Karpas-422 (cell line): ENCODE data around the gene UBE2R2. TPM values are rescaled to one million over a fixed set of nuclear protein-coding genes. Genes with fewer than 3 reads are reported as not detected.
A peak's percentile ranks its signal among the peaks of the same experiment; 100 is the strongest.
"Not testable (repeated sequence)": the region's sequence is repeated elsewhere in the genome, so short reads cannot be mapped to it uniquely, and the experiment has no call there.

Experiments used
- DNase-seq: peaks from one replicate; pipeline ENCODE4 v3.0.0-alpha.2; 2015
- H2AFZ ChIP-seq: fragments of 200-600 bp; sonication (generic); 2 replicates; pipeline ENCODE4 v1.6.1; 2014; ENCODE audit warnings: antibody characterized with exemption, low read length, mixed read lengths
- H3K27ac ChIP-seq: fragments of 200-600 bp; sonication (generic); 2 replicates; pipeline ENCODE4 v1.5.1; 2014; ENCODE audit warnings: mild to moderate bottlenecking, low read length, moderate library complexity
- H3K27me3 ChIP-seq: fragments of 200-600 bp; sonication (generic); 2 replicates; pipeline ENCODE4 v1.6.1; 2014; ENCODE audit warnings: low read length, mixed read lengths
- H3K36me3 ChIP-seq: fragments of 200-600 bp; sonication (generic); 2 replicates; pipeline ENCODE4 v1.6.1; 2014; ENCODE audit warnings: low read length, mixed read lengths; ENCODE audit not compliant: insufficient read depth
- H3K4me1 ChIP-seq: fragments of 200-600 bp; sonication (generic); 2 replicates; pipeline ENCODE4 v1.6.1; 2014; ENCODE audit warnings: mild to moderate bottlenecking, low read length, mixed read lengths
- H3K4me2 ChIP-seq: fragments of 200-600 bp; sonication (generic); 2 replicates; pipeline ENCODE4 v1.6.1; 2014; ENCODE audit warnings: low read length, low read depth, mild to moderate bottlenecking; ENCODE audit not compliant: poor library complexity, severe bottlenecking
- H3K4me3 ChIP-seq: fragments of 200-600 bp; sonication (generic); 2 replicates; pipeline ENCODE4 v1.5.1; 2014; ENCODE audit warnings: mild to moderate bottlenecking, antibody characterized with exemption, low read length, mixed read lengths
- H3K79me2 ChIP-seq: fragments of 200-600 bp; sonication (generic); 2 replicates; pipeline ENCODE4 v1.6.1; 2014; ENCODE audit warnings: mild to moderate bottlenecking, low read length, mixed read lengths
- H3K9ac ChIP-seq: fragments of 200-600 bp; sonication (generic); 2 replicates; pipeline ENCODE4 v1.6.0; 2014; ENCODE audit warnings: low read length
- H3K9me2 ChIP-seq: fragments of 200-600 bp; sonication (generic), shearing (Covaris generic); replicated peaks from 2 replicates; pipeline ENCODE4 v1.6.0; 2014; ENCODE audit warnings: mild to moderate bottlenecking, low read length, moderate library complexity; ENCODE audit not compliant: insufficient read depth
- H3K9me3 ChIP-seq: fragments of 300-700, 200-600 bp; sonication (generic); 2 replicates; pipeline ENCODE4 v1.6.1; 2014; ENCODE audit warnings: low read length, mixed read lengths
- H4K20me1 ChIP-seq: fragments of 200-600 bp; sonication (generic); 2 replicates; pipeline ENCODE4 v1.6.1; 2014; ENCODE audit warnings: mild to moderate bottlenecking, antibody characterized with exemption, low read length, low read depth; ENCODE audit not compliant: insufficient read depth
- total RNA-seq: library from RNA; depleted of rRNA; stranded (reverse); fragments of >200 nt; shearing (Covaris generic); gene quantifications from 2 replicates; pipeline ENCODE4 v1.2.3, GENCODE V29; 2014; ENCODE audit warnings: low replicate concordance; rRNA removed

UBE2R2 gene, protein sequence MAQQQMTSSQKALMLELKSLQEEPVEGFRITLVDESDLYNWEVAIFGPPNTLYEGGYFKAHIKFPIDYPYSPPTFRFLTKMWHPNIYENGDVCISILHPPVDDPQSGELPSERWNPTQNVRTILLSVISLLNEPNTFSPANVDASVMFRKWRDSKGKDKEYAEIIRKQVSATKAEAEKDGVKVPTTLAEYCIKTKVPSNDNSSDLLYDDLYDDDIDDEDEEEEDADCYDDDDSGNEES
- 21.7 and 34.0 TPM in 2 replicates for total RNA-seq

DNA sequence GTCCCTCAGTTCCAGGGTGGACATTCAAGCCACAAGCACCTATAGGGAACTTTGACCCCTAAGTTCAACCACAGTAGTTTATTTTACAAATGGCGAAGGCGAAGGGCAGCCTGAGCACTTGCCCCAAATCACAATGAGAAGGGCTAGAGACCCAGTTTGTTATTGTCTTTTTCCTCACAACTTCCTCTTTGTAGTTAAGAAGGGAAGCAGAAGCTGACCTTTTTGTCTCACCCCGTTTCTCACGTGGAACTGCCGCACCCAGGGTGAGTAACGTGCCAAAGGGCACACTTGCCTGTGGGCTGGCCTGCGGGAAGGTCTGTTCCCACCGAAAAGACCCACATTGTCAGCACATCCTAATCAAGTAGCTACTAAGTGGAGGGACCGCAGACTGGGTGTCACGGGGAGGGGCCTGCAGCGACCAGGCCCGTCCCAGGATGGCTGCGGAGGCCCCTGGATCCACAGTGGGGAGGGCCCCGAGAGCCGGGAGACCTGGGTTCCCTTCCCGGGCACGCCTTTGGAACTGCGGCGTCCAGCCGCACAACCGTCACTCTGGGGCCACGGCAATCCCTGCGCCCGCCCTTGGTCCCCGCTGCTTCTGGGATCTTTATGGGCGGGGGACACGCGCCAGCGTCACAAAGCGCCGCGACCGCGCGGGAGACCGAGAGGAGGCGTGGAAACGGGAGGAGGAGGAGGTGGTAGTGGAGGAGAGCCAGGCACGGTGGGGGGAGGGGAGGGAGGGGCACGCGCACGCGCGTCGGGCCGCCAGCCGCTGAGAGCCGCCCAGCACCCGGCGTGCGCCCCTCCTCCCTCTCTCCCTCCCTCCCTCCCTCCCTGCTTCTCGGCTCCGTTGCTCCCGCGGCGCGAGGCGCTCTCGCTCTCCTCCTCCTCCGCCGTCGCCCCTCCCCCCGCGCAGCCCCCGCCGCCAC lies at the start of gene UBE2R2:
TSS of gene UBE2R2 (plus strand) at position 834 of the 926 bp plus-strand sequence. CDS start 598 bp downstream, outside the sequence.
- peak within 1 kb of the TSS; percentile 98 for H3K9ac ChIP-seq
- H3K4me1 ChIP-seq, result peaks cover 45% of the 10 kb centered on the region
- peaks cover 17% of the 10 kb centered on the region; the same call in 1 of the 2 replicates for H4K20me1 ChIP-seq
- H2AFZ ChIP-seq, result peak within 1 kb of the TSS; percentile 64; the same call in 1 of the 2 replicates
- peak within 1 kb of the TSS; percentile 92 for H3K4me2 ChIP-seq
- H3K79me2 ChIP-seq, result peaks cover 44% of the 10 kb centered on the region
- no peaks in the 10 kb centered on the region for H3K27me3 ChIP-seq
- DNase-seq, result peak; percentile 97
- H3K36me3 ChIP-seq, result no peaks in the 10 kb centered on the region; the same call in 1 of the 2 replicates
- H3K9me2 ChIP-seq, result no peaks in the 10 kb centered on the region
- H3K27ac ChIP-seq, result peak within 1 kb of the TSS; percentile 82
- no peaks in the 10 kb centered on the region for H3K9me3 ChIP-seq
- H3K4me3 ChIP-seq, result peak within 1 kb of the TSS; percentile 97

- H3K9ac ChIP-seq, H3K9me2 ChIP-seq, H3K4me1 ChIP-seq, H3K27me3 ChIP-seq, H3K9me3 ChIP-seq, DNase-seq, H3K36me3 ChIP-seq, H4K20me1 ChIP-seq, H3K79me2 ChIP-seq, H2AFZ ChIP-seq, H3K4me3 ChIP-seq, H3K4me2 ChIP-seq, H3K27ac ChIP-seq: not testable (repeated sequence)
These were observed 46.6 kb upstream of the UBE2R2 start for GRCh38 chr9:33770156-33770880.

- not testable (repeated sequence) for H3K9me2 ChIP-seq, H3K36me3 ChIP-seq, H3K9ac ChIP-seq, DNase-seq, H3K4me3 ChIP-seq, H3K79me2 ChIP-seq, H3K4me2 ChIP-seq, H3K4me1 ChIP-seq, H3K9me3 ChIP-seq, H2AFZ ChIP-seq, H3K27me3 ChIP-seq, H4K20me1 ChIP-seq, H3K27ac ChIP-seq
These were observed 43.8 kb upstream of the UBE2R2 start for GRCh38 chr9:33773135-33773534.

- not testable (repeated sequence) for H3K4me3 ChIP-seq, H3K4me1 ChIP-seq, H3K9ac ChIP-seq, H2AFZ ChIP-seq, H3K36me3 ChIP-seq, H3K9me3 ChIP-seq, H3K27ac ChIP-seq, H3K79me2 ChIP-seq, H4K20me1 ChIP-seq, H3K4me2 ChIP-seq, H3K27me3 ChIP-seq, H3K9me2 ChIP-seq, DNase-seq
These were observed 42.8 kb upstream of the UBE2R2 start for GRCh38 chr9:33774074-33774659.

DNA sequence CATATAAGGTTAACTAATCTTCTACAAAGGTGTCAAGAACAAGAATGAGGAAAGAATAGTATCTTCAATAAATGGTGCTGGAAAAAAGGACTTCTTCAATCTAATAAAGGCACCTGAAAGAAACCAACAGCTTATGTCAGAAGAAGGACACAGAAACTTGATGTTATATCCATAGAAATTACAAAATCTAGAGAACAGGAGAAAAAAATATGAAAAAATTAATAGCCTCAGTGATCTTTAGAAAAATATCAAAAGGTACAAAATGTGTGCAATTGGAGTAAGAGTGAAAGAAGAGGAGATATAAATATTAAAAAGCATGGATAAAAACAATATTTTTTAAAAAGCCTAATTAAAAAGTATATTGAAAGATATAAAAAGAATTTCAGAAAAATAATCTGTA lies 40.4 kb upstream of the UBE2R2 start:
- H3K4me3 ChIP-seq, result no peak overlapping the region
- H2AFZ ChIP-seq, result no peak overlapping the region
- H3K36me3 ChIP-seq, result no peaks in the 10 kb centered on the region
- no peaks in the 10 kb centered on the region for H3K79me2 ChIP-seq
- no peaks in the 10 kb centered on the region for H3K27me3 ChIP-seq
- no peaks in the 10 kb centered on the region for H4K20me1 ChIP-seq
- H3K9ac ChIP-seq, result no peak overlapping the region
- no peaks in the 10 kb centered on the region for H3K9me3 ChIP-seq
- no peak overlapping the region for H3K27ac ChIP-seq
- H3K4me1 ChIP-seq, result peaks cover 4% of the 10 kb centered on the region; the same call in 1 of the 2 replicates
- no peak for DNase-seq
- no peak overlapping the region for H3K4me2 ChIP-seq
- H3K9me2 ChIP-seq, result no peaks in the 10 kb centered on the region

DNA sequence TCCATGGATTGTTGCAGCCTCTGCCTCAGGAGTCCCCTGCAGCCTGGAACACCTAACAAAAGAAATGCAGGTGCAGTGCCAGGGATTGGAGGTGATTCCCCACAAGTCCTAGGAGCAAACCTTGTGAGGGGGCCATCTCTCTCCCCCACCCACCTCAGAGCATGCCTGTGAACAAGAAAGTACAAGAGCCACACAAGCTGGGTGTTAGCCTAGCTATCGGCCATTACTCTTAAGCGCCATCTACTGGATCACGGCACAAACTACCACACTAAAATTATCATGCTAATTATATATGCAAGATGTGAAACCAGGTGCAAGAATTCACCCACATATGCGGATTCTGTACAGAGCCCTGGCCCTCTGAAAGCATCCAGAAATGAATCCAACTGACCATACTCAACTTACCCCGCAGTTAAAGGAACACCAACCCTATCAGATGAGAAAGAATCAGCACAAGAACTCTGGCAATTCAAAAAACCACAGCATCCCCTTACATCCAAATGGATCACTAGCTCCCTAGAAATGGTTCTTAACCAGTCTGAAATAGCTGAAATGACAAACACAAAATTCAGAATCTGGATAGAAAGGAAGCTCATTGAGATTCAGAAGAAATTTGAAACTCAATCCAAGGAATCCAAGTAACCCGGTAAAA lies 38.1 kb upstream of the UBE2R2 start:
- peak; percentile 88 for DNase-seq
- H4K20me1 ChIP-seq, result no peaks in the 10 kb centered on the region
- H3K4me2 ChIP-seq, result no peak overlapping the region
- H3K9me3 ChIP-seq, result no peaks in the 10 kb centered on the region
- no peaks in the 10 kb centered on the region for H3K36me3 ChIP-seq
- no peaks in the 10 kb centered on the region for H3K9me2 ChIP-seq
- no peaks in the 10 kb centered on the region for H3K27me3 ChIP-seq
- no peak overlapping the region for H2AFZ ChIP-seq
- no peak overlapping the region for H3K27ac ChIP-seq
- no peak overlapping the region for H3K9ac ChIP-seq
- H3K4me1 ChIP-seq, result peaks cover 4% of the 10 kb centered on the region; the same call in 1 of the 2 replicates
- no peaks in the 10 kb centered on the region for H3K79me2 ChIP-seq
- H3K4me3 ChIP-seq, result no peak overlapping the region

DNA sequence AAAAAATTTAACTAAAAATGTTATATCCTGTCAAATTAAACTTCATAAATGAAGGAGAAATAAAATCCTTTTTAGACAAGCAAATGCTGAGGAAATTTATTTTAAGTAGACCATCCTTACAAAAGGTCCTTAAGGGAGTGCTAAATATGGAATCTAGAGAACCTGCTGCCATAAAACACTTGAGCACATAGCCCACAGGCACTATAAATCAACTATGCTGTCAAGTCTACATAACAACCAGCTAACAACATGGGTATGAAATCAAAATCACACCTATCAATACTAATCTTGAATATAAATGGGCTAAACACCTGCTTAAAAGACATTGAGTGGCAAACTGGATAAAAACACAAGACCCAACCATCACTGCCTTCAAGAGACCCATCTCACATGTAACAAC lies 36.7 kb upstream of the UBE2R2 start:
- Histone ChIP-seq H3K79me2 (no peaks in the 10 kb centered on the region), H3K36me3 (no peaks in the 10 kb centered on the region), H3K4me2 (no peak overlapping the region), H3K9ac (no peak overlapping the region), H3K27me3 (no peaks in the 10 kb centered on the region), H3K4me1 (peaks cover 16% of the 10 kb centered on the region), H3K9me3 (no peaks in the 10 kb centered on the region), H4K20me1 (no peaks in the 10 kb centered on the region), H2AFZ (no peak overlapping the region), H3K27ac (no peak overlapping the region), H3K4me3 (no peak overlapping the region), H3K9me2 (no peaks in the 10 kb centered on the region)
- DNase-seq, result no peak
